GM19452 (cell line): Measurements from ENCODE around the gene ZGPAT.
"Not testable (repeated sequence)": the region's sequence is repeated elsewhere in the genome, so short reads cannot be mapped to it uniquely, and the experiment has no call there.

Source experiments
- ATAC-seq: cut with Tn5 transposase; IDR thresholded peaks from one replicate; pipeline ENCODE4 v1.9.1; 2021; ENCODE audit not compliant: unreplicated experiment

The ZGPAT gene

DNA sequence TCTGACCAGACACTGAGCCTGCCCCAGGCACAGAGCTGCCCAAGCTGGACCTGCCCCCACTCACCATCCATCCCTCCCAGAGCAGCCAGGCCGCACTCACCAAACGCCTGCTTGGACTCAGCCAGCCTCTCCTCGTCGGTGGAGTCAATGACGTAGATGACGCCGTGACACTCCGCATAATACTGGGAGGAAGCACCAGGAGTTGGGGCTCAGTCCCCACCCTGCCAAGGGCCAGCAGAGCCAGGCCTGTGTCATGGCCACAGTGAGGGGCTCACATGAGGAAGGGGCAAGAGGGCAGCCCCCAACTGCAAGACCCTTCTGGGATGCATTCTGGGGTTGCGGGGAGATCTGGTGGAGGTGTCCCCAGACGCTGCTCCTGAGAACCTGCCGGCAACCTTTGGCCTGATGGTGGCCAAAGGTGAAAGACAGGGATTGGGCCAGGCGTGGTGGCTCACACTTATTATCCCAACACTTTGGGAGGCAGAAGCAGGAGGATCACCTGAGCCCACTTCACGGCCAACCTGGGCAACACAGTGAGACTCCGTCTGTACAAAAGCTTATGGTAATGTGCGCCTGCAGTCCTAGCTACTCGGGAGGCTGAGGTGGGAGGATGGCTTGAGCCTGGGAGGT lies 5.7 kb upstream of the ZGPAT start:
- ATAC-seq, result no peak

DNA sequence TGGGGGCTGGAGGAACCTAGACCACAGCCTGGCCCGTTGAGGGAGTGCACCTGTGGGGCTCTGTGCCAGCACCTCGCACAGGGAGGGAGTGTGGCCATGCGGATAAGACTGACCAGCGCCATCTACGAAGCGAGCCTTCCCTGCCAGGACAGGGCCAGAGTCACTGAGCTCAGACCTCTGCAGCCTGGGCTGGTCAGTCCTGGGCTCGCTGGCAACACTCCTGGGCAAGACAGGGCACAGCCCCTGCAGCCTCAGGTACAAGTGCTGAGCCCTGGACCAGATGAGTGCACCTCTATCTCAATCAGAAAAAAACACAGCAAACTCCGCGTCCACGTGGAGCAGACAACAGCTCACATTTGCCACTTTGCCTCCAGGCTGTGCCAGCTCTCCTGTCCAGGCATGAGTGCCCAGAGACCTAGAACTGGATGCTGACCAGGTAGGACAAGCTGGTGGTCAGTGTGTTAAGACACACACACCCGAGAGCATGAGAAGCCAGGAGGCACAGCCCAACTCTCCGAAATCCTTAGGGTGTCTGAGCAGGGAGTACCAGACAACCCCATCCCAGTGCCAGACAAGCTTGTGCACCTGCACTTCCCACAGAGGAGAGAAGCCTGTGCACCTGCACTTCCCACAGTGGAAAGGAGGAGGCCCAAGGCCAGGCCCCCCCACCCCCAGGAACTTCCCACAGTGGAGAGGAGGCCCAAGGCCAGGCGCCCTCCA lies 4.9 kb upstream of the ZGPAT start:
- ATAC-seq, result no peak

DNA sequence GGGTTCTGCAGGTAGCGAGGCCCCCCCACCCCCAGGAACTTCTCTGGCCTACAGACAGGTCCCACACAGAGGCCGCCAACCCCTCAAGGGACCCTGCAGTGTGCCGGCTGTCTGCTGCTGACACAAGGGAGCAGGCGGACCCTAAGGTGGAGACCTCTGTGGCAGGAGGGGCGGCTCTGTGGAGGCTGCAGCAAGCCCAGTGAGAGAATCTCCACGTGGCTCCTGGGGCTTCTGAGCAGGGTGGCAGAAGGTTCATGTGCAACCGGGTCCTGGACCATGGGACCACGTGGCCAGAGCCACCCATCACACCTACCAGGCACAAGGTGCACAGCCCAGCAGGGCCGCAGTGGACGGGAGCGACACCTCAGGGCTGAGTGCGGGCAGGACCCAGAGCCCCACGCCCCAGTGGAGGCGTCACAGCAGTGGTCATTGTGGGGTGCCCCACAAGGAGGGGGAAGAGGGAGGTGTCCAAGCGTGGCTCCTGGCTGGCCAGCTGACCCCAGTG lies 4.3 kb upstream of the ZGPAT start:
- no peak for ATAC-seq

GRCh38 chr20:63703976-63704748 lies 3.7 kb upstream of the ZGPAT start:
- no peak for ATAC-seq

- ATAC-seq, result no peak
Measured at GRCh38 chr20:63704749-63705117, 3.1 kb upstream of the ZGPAT start.

- ATAC-seq, result no peak
Measured at GRCh38 chr20:63705232-63706026, 2.4 kb upstream of the ZGPAT start.

DNA sequence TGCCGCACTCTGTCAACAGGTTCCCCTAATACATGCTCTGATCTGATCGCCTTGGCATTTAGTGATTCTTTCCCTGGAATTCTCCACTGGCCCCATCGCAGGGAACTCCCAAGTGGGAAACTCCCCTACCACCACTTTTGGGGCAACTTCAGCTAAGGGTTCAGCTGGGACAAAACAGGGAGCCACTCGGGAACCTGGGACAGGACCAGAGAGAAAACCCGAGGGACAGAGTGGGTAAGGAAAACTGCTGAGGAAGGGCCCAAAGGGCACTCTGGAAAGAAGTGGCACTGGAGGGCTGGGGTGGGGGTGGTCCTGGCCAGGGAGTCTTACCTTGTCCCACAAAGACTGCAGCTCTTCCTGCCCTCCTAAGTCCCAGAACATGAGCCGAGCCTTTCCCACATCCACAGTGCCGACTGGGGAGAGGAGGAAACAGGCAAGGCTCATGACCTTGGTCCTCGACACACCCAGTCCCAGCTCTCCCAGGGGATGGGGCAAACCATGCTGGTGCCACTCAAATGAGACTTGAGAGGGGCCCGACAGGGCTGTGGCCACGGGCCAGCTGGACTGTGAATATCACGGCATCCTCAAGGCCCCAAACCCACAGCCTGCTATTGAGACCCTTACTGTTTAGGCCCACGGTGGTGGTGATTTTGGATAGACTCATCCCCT lies 1.7 kb upstream of the ZGPAT start:
- no peak for ATAC-seq

GRCh38 chr20:63706852-63707557 lies 834 bp upstream of the ZGPAT start:
- peak; percentile 24 for ATAC-seq

- peak; percentile 13 for ATAC-seq
Measured at GRCh38 chr20:63708301-63709148, 686 bp downstream of the ZGPAT start.

DNA sequence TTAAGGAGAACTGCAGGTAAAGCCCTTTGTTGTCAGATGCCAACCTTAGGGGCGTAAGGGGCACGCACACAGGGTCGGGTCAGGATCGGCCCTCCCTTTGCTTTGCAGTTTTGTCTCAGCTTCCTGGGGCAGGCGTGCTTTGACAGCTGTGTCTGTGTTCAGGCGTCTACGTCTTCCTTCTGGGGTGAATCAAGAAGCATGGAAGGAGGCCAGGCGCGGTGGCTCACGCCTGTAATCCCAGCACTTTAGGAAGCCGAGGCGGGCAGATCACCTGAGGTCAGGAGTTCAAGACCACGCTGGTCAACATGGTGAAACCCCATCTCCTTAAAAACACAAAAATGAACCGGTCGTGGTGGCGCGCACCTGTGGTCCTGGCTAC lies 1.3 kb downstream of the ZGPAT start:
- ATAC-seq, result no peak

DNA sequence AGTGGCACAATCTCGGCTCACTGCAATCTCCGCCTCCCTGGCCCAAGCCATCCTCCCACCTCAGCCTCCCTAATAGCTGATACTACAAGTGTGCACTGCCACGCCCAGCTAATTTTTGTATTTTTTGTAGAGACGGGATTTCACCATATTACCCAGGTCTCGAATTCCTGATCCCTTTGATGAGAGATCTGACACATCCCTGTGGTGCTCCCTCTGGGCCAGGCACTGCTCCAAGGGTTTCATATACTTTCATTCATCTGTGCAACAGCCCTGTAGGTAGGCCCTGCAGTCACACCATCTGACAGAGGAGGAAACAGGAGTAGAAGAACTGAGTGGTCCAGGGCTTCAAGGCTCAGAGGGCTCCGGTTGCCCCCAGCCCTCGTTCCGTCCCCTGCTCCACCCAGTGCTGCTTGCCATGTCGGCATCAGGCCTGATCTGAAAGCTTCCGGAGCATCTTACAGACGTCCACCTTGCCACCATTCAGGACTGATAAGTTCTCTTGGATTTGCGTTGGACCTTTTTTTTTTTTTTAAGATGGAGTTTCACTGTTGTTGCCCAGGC lies 3.3 kb downstream of the ZGPAT start:
- no peak for ATAC-seq

DNA sequence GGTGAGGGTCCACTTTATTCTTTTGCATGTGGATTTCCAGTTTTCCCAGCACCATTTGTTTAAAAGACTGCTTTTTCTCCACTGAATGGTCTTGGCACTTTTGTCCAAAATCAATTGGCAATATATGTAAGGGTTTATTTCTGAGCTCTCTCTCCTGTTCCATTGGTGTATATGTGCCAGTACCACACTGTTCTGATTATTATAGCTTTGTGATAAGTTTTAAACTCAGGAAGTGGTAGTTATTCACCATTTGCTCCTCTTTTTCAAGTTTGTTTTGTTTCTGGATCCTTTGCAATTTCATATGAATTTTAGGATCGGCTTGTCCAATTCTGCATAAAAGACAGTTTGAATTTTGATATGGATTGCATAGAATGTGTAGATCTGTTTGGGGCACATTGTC lies 4.4 kb downstream of the ZGPAT start:
- ATAC-seq, result no peak

DNA sequence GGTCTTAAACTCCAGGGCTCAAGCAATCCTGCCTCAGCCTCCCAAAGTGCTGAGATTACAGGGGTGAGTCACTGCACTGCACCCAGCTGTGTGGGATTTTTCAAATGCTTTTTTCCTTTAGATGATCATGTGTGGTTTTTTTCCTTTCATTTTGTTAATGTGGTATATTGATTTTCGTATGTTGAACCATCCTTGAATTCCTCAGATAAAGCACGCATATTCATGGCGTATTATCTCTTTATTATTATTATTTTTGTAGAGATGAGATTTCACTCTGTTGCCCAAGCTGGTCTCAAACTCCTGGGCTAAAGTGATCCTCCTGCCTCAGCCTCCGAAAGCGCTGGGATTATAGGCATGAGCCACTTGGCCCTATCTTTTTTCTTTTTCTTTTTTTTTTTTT lies 7.0 kb downstream of the ZGPAT start:
- ATAC-seq, result no peak

DNA sequence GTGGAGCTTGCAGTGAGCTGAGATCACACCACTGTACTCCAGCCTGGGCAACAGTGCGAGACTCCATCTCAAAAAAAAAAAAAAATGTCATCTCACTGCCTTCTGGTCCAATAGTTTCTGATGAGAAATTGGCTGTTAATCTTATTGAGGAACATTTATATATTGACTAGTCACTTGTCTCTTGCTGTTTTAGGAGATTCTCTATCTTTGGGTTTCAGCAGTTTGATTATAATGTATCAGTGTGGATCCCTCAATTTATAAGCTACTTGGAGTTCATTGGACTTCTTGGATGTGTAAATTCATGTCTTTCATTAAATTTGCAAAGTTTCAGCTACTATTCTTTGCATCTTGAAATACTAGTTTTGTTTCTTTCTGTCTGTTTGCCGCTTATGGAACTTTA lies 11.2 kb downstream of the ZGPAT start:
- no peak for ATAC-seq

- ATAC-seq, result not testable (repeated sequence)
Measured at GRCh38 chr20:63722967-63723622, 15.3 kb downstream of the ZGPAT start.

DNA sequence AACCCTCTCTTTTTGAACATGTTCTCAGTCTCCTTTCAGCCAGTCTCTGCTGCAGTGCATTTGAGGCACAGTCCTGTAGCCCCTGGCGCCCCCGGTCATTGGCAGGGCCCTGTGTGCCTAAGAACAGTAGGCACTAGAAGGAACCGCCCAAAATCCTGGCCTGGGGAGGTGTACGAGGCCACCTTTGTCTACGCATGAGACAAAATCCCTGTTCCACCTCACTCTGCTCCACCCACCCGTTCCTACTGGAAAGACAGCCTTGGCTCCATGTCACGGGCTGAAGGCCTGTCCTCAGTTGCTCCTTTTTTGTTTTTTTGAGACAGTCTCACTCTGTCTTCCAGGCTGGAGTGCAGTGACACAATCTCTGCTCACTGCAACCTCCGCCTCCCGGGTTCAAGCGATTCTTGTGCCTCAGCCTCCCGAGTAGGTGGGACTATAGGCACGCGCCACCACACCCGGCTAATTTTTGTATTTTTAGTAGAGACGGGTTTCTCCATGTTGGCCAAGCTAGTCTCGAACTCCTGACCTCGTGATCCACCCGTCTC lies 22.4 kb downstream of the ZGPAT start:
- not testable (repeated sequence) for ATAC-seq

GRCh38 chr20:63731410-63731809 lies 23.6 kb downstream of the ZGPAT start:
- ATAC-seq, result no peak
